DOHH2 (cell line): ENCODE measurements around the gene MKRN2.

Experiments
- H3F3A ChIP-seq: fragments of 200-600 bp; sonication (generic), shearing (Covaris generic); 2 replicates; pipeline ENCODE4 v1.6.0; 2016; ENCODE audit warnings: antibody characterized with exemption, mild to moderate bottlenecking; ENCODE audit not compliant: control insufficient read depth, insufficient read depth
- H3K27ac ChIP-seq: fragments of 200-600 bp; sonication (generic); 2 replicates; pipeline ENCODE4 v1.5.1; 2014; ENCODE audit warnings: low read depth, mild to moderate bottlenecking, low read length, moderate library complexity
- H3K27me3 ChIP-seq: fragments of 200-600 bp; sonication (generic); 2 replicates; pipeline ENCODE4 v1.6.1; 2014; ENCODE audit warnings: mild to moderate bottlenecking, low read length, mixed read lengths; ENCODE audit not compliant: control insufficient read depth
- H3K36me3 ChIP-seq: fragments of 200-600 bp; sonication (generic); 2 replicates; pipeline ENCODE4 v1.6.1; 2014; ENCODE audit warnings: mild to moderate bottlenecking, low read length, moderate library complexity, mixed read lengths; ENCODE audit not compliant: control insufficient read depth
- H3K4me1 ChIP-seq: fragments of 200-600 bp; sonication (generic); 2 replicates; pipeline ENCODE4 v1.6.1; 2014; ENCODE audit warnings: mild to moderate bottlenecking, low read length, mixed read lengths; ENCODE audit not compliant: control insufficient read depth
- H3K4me2 ChIP-seq: fragments of 200-600 bp; sonication (generic); 2 replicates; pipeline ENCODE4 v1.6.0; 2014; ENCODE audit warnings: mild to moderate bottlenecking, low read length, moderate library complexity
- H3K4me3 ChIP-seq: fragments of 200-600 bp; sonication (generic); 2 replicates; pipeline ENCODE4 v1.5.1; 2014; ENCODE audit warnings: mild to moderate bottlenecking, low read length, mixed read lengths
- H3K79me2 ChIP-seq: fragments of 200-600 bp; sonication (generic); 2 replicates; pipeline ENCODE4 v1.6.1; 2014; ENCODE audit warnings: mild to moderate bottlenecking, low read length, mixed read lengths; ENCODE audit not compliant: control insufficient read depth
- H3K9me2 ChIP-seq: fragments of 200-600 bp; sonication (generic); replicated peaks from 2 replicates; pipeline ENCODE4 v1.6.1; 2014; ENCODE audit warnings: mild to moderate bottlenecking, low read length, mixed read lengths; ENCODE audit not compliant: control insufficient read depth
- H3K9me3 ChIP-seq: fragments of 200-600 bp; sonication (generic); 2 replicates; pipeline ENCODE4 v1.6.1; 2014; ENCODE audit warnings: antibody characterized with exemption, low read length, mixed read lengths; ENCODE audit not compliant: control insufficient read depth, insufficient read depth
- H4K20me1 ChIP-seq: fragments of 200-600 bp; sonication (generic); 2 replicates; pipeline ENCODE4 v1.6.0; 2014; ENCODE audit warnings: low read depth, mild to moderate bottlenecking, antibody characterized with exemption, low read length, moderate library complexity; ENCODE audit not compliant: control insufficient read depth, insufficient read depth
- EZH2phosphoT487 ChIP-seq: fragments of 200-600 bp; sonication (generic); IDR thresholded peaks from 2 replicates; pipeline ENCODE4 v1.6.1; 2017; ENCODE audit warnings: borderline replicate concordance, mild to moderate bottlenecking, antibody characterized with exemption, low read length, moderate library complexity, mixed read lengths
- TF ChIP-seq, protein P1 (sequence below): fragments of 200-600 bp; sonication (generic); IDR thresholded peaks from one replicate; pipeline ENCODE4 v1.5.1; 2014; ENCODE audit warnings: antibody characterized with exemption, mild to moderate bottlenecking, low read depth, low read length; ENCODE audit not compliant: poor library complexity, severe bottlenecking

The MKRN2 gene

DNA sequence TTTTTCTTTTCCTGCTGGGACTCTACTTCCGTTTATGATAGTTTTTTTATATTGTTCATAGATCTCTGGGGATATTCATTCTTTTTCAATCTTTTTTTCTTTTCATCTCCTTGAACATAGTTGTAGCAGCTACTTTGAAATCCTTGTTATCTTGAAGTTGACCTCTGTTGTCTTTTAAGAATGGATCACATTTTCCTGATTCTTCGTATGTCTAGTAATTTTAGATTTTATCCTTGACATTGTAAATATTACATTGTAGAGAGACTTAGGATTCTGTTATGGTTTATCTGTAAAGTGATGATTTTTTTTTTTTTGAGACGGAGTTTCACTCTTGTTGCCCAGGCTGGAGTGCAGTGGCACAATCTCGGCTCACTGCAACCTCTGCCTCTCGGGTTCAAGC, 20.5 kb downstream of the MKRN2 start:
- Histone ChIP-seq H3K27ac (no peak overlapping the region), H3K36me3 (peaks cover 64% of the 10 kb centered on the region)

DNA sequence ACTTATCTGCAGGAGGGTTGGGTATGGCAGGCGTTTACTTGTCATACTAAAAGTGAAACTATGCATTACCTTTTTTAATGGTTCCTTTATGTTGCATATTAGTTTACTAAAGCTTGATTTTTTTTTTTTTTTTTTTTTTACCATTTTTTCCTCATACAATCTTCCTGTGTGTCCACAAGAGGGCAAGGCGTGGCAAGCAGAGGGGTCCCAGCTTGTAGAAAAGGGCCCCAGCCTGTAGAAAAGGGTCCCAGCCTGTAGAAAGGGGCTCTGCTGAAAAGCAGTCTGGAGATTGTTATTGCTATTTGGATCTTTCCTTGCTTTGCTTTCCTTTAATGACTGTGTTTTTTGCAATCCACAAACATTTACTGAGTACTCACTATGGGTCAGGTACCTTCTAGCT, 21.9 kb downstream of the MKRN2 start:
- Histone ChIP-seq H3K36me3 (peaks cover 67% of the 10 kb centered on the region), H3K4me2 (no peak overlapping the region), H3K27ac (no peak overlapping the region)

More for the DNA sequence above, 20.5 kb downstream of the MKRN2 start:
- peaks cover under 1% of the 10 kb centered on the region; the same call in 1 of the 2 replicates for H3F3A ChIP-seq
- no peak for TF ChIP-seq EZH2phosphoT487
- TF ChIP-seq, protein P1, sequence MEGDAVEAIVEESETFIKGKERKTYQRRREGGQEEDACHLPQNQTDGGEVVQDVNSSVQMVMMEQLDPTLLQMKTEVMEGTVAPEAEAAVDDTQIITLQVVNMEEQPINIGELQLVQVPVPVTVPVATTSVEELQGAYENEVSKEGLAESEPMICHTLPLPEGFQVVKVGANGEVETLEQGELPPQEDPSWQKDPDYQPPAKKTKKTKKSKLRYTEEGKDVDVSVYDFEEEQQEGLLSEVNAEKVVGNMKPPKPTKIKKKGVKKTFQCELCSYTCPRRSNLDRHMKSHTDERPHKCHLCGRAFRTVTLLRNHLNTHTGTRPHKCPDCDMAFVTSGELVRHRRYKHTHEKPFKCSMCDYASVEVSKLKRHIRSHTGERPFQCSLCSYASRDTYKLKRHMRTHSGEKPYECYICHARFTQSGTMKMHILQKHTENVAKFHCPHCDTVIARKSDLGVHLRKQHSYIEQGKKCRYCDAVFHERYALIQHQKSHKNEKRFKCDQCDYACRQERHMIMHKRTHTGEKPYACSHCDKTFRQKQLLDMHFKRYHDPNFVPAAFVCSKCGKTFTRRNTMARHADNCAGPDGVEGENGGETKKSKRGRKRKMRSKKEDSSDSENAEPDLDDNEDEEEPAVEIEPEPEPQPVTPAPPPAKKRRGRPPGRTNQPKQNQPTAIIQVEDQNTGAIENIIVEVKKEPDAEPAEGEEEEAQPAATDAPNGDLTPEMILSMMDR, result no peak
- H3K4me2 ChIP-seq, result no peak overlapping the region
- H3K4me3 ChIP-seq, result no peak overlapping the region
- no peaks in the 10 kb centered on the region for H3K9me3 ChIP-seq
- H3K27me3 ChIP-seq, result no peaks in the 10 kb centered on the region
- H3K9me2 ChIP-seq, result no peaks in the 10 kb centered on the region
- H3K4me1 ChIP-seq, result 0 out of 2 replicates have a peak, but pooled peaks cover 3% of the 10 kb centered on the region
- no peaks in the 10 kb centered on the region for H3K79me2 ChIP-seq
- no peaks in the 10 kb centered on the region for H4K20me1 ChIP-seq

DNA sequence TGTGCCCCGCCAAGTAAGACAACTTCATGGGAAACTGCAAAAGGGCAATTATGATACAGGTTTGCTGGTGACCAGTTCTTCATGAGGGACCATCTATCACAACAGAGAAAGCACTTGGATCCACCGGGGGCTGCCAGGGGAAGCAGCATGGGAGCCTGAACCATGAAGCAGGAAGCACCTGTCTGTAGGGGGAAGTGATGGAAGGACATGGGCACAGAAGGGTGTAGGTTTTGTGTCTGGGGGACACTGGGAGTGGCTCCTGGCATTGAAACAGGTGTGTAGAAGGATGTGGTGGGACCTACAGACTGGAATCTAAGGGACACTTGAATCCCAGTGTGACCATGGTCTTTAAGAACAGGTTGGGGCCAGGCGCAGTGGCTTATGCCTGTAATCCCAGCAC, 22.6 kb downstream of the MKRN2 start:
- Histone ChIP-seq H3K9me2 (no peaks in the 10 kb centered on the region), H3K4me2 (no peak overlapping the region), H3K79me2 (no peaks in the 10 kb centered on the region), H3K36me3 (peaks cover 68% of the 10 kb centered on the region), H3K9me3 (no peaks in the 10 kb centered on the region), H3K4me1 (0 out of 2 replicates have a peak, but pooled peaks cover 3% of the 10 kb centered on the region), H3K27me3 (no peaks in the 10 kb centered on the region), H4K20me1 (peaks cover 3% of the 10 kb centered on the region; the same call in 1 of the 2 replicates), H3K27ac (no peak overlapping the region), H3K4me3 (no peak overlapping the region), H3F3A (peaks cover 8% of the 10 kb centered on the region; the same call in 1 of the 2 replicates)
- TF ChIP-seq, protein P1, result no peak
- TF ChIP-seq EZH2phosphoT487, result no peak

More for the DNA sequence above, 21.9 kb downstream of the MKRN2 start:
- Histone ChIP-seq H3K4me3 (no peak overlapping the region), H3K79me2 (no peaks in the 10 kb centered on the region), H4K20me1 (peaks cover 3% of the 10 kb centered on the region; the same call in 1 of the 2 replicates), H3K27me3 (no peaks in the 10 kb centered on the region), H3F3A (peaks cover 8% of the 10 kb centered on the region; the same call in 1 of the 2 replicates), H3K9me2 (no peaks in the 10 kb centered on the region), H3K4me1 (0 out of 2 replicates have a peak, but pooled peaks cover 3% of the 10 kb centered on the region), H3K9me3 (no peaks in the 10 kb centered on the region)
- TF ChIP-seq, protein P1, result no peak
- no peak for TF ChIP-seq EZH2phosphoT487
